GM19023 (cell line): Measurements from ENCODE around the gene MARCHF10.
"Not testable (repeated sequence)": the region's sequence is repeated elsewhere in the genome, so short reads cannot be mapped to it uniquely, and the experiment has no call there.

Source experiments
- ATAC-seq: cut with Tn5 transposase; IDR thresholded peaks from one replicate; pipeline ENCODE4 v1.9.1; 2021; ENCODE audit warnings: mild to moderate bottlenecking, moderate library complexity; ENCODE audit not compliant: unreplicated experiment

Gene MARCHF10

DNA sequence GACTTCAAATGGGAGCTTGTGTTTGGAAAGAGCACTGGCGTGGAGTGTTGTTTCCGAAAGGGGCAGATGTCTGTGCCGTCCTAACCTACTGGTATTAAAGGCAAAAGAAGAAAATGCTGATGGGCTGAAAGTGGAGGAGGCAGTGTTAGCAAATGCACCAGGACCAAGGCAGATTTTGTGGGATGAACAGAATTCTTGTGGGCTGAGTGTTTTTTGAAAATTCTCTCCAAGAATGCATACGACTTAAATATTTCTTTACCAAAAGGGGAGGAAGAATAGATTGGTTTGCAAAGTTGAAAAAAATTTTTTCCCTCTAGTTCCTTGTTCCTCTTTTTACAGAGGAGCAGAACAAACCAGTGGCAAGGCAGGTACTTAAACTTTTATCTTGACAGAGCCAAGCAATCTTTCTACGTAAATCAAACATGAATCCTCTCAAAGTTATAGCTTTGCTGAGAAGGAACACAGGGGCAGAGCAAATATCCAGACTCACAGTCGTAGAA, 16.8 kb downstream of the MARCHF10 start:
- no peak for ATAC-seq

DNA sequence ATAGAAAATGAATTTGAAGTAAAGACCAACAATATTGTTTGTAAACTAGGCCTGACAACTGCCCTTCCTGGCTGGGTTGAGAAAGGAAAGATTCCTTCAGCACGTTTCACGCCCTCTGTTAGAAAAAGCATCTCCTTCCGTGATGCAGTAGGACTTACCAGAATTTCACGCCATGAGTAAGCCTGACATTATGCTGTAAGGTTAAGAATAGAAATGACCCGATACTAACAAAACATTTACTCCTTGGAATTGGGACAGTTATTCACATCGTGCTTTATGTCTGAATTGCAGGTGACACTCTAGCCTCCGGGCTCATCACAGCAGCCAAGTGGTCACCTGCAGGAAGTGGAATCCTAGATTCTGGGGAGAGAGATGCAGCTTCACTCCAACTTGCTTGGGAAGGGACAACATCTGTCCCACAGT, 17.5 kb downstream of the MARCHF10 start:
- ATAC-seq: no peak

DNA sequence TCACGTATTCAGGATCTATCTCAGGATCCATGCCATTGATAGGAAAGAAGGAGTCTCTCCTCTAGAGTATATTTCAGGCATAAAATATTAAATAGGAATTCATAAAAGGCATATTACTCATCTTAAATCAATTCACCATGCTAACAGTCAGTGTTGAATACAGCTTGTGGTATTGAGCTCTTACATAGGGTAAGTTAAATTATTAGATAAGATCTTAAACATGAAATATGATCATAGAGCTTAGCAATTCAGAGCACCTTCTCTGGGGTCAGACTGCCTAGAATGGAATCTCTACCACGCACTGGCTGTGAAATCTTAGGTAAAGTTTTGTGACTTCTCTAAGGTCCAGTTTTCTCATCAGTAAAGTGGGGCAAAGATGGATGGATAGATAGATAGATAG, 20.7 kb downstream of the MARCHF10 start:
- no peak for ATAC-seq

DNA sequence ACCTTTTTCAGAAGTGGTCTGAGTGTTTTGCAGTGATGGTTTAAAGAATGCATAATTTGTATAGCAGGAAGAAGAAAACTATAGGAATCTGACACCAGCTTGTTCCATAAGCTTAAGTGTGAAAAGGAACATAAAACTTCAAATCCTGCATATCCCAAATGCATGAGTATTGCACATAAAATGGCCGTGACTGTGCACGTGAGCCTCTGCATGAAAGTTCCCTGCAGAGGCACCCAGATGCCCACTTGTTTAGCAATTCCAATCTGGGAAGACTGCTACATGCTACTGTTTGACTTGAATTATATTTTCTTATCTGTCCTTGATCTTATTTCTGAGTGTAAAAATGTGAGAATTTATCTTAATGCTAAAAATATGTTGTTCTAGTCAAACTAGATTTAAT, 21.5 kb downstream of the MARCHF10 start:
- ATAC-seq: no peak

DNA sequence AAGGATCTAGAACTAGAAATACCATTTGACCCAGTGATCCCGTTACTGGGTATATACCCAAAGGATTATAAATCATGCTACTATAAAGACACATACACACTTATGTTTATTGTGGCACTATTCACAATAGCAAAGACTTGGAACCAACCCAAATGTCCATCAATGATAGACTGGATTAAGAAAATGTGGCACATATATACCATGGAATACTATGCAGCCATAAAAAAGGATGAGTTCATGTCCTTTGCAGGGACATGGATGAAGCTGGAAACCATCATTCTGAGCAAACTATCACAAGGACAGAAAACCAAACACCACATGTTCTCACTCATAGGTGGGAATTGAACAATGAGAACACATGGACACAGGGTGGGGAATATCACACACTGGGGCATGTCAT, 22.1 kb downstream of the MARCHF10 start:
- ATAC-seq: not testable (repeated sequence)

DNA sequence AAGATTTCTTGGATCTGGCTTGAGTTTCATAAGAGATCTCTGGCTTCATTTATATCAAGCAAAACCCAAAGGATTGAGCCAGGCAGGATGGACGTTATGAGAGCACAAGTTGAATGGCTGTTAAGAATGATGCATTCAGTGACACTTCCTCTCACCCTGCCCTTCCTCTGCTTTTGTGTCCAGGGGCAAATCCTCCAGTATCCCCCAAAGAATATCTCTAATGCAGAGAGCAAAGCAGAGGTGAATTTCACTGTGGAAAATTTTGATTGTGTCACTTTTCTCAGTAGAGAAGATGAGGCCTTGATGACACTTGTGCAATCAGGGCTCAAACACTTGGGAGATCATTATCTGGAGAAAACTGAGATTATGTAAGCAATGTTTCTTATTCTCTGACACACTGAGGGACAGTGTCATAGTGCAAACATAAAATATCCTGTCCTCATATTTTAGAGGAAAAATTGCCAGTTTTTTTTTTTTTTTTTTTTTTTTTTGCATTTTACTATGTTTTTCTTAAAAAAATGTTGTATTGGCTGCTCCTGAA, 25.3 kb downstream of the MARCHF10 start:
- no peak for ATAC-seq

DNA sequence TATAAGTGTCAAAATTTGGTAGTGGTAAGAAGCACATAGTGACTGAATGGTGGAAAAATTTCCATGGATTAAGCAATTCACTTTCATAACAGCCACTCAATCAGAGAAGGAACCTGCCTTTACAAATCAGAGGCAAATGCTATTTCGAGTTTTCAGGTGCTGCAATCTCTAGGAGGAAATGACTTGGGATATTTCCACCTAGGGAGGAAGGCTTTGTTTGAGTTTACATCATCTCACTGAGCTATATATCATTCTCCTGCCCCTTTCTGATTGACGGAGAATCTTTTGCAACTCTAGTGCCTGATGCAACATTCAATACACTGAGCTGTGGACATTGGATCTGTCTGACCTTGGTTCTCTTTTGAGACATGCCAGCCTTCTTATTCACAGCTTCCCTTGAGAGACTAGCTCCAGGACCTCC, 26.3 kb downstream of the MARCHF10 start:
- no peak for ATAC-seq

DNA sequence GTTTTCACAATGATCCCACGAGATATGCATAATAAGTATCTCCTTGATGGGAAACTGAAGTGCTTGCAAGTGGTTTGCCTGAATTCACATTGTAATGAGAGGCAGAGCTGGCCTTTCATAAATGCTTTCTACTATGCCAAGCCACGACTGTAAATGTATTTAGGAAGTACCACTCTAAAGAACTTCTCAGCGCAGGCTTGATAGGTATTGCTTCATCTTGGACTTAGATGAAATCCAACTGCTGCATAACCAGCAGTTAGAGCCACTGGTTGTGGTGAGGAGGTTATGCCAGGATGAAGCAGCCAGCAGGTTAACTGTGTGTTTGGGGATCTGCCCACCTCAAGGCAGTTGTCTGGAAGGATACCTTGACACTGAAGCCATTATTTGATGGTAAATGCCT, 26.8 kb downstream of the MARCHF10 start:
- ATAC-seq: no peak

- ATAC-seq: no peak
These were observed 27.2 kb downstream of the MARCHF10 start for GRCh38 chr17:62780951-62781350.

DNA sequence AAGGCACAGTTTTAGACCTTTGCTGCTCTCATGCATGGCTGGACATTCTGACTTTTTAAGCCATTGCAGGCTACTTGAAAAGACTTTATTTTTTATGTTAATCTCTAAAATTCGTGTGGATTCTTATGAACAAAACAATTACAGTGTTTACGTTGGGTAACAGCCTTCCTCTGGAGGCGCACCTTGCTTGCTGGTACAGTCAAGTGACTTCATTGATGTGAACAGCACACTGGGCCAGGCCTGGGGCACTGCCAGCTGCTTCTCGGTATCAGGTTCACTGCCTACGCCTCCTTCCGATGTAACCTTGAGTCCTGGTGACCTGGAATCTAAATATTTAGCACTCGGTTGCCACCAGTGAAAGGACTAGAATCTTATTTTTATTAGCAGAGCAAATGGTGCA, 27.8 kb downstream of the MARCHF10 start:
- ATAC-seq: no peak

- no peak for ATAC-seq
These were observed 29.0 kb downstream of the MARCHF10 start for GRCh38 chr17:62778990-62779681.

GRCh38 chr17:62775876-62776275, 32.2 kb downstream of the MARCHF10 start:
- no peak for ATAC-seq

- ATAC-seq: no peak
These were observed 33.8 kb downstream of the MARCHF10 start for GRCh38 chr17:62774338-62774737.

- no peak for ATAC-seq
These were observed 40.1 kb downstream of the MARCHF10 start for GRCh38 chr17:62767997-62768396.

DNA sequence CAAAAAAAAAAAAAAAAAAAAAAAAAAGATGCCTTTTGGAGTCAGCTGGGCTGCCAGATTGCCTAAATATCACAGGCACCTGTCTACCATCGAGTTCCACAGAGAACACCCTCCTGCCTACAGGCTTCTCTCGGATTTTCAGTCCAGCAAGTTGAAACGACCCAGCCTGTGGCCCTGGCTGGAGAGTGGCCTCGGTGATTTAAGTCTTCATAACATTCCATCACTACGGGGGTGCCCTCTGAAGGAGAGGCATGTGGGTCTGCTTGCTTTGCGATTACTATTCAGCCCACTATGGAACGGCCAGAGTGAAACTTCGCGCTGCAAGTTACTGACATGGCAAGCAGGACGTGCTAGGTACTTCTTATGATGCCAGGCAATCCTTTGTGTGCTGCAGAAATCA, 42.8 kb downstream of the MARCHF10 start:
- no peak for ATAC-seq

- ATAC-seq: no peak
These were observed 44.1 kb downstream of the MARCHF10 start for GRCh38 chr17:62763891-62764600.

DNA sequence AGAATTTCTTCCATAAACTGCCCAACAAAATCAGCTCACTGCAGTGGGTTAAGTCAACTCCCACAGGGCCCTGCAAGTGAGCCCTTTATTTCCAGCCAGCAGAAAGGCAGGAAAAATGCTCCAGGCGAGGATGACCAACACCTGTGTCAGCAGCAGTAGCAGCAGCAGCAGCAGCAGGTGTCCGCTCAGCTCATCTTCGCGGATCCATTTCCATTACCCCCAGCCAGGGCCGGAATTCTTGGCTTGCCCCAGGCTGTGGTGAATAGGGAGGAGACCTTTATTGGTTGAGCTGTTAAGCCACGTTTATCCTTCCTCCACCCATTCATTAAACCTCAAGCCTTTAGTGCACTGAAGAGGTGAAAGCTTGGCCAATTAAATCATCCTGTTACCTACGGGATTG, 46.2 kb downstream of the MARCHF10 start:
- no peak for ATAC-seq

GRCh38 chr17:62760945-62761267, 47.2 kb downstream of the MARCHF10 start:
- no peak for ATAC-seq

- ATAC-seq: no peak
These were observed 47.8 kb downstream of the MARCHF10 start for GRCh38 chr17:62760059-62760944.

- ATAC-seq: no peak
These were observed 50.6 kb downstream of the MARCHF10 start for GRCh38 chr17:62757500-62757951.

GRCh38 chr17:62756198-62756597, 51.9 kb downstream of the MARCHF10 start:
- ATAC-seq: no peak
